Lung (tissue), 12 donors: ENCODE measurements around the gene RASGRP1. TPM values are rescaled to one million over a fixed set of nuclear protein-coding genes. Genes with fewer than 3 reads are reported as not detected.

Experiments
- ATAC-seq: fragments of 200-7000 bp; cut with Tn5 transposase; one replicate; pipeline ENCODE4 v1.9.1; 2020; ENCODE audit warnings: moderate number of reproducible peaks; ENCODE audit not compliant: insufficient read depth, low FRiP score
- DNase-seq, 3 donors: peaks; one replicate each; pipeline ENCODE4 v3.0.0-alpha.2; 2013 to 2017
- H3K27ac ChIP-seq, 2 donors: one replicate each; pipeline ENCODE4 v1.5.1; 2013; ENCODE audit warnings: mild to moderate bottlenecking in 2 of 2, moderate library complexity in 2 of 2, control low read depth in 1 of 2, inconsistent platforms in 1 of 2, low read depth in 1 of 2, low read length in 1 of 2
- H3K27me3 ChIP-seq, 3 donors: one replicate each; pipeline ENCODE4 v1.5.1; 2013; ENCODE audit warnings: low read length in 2 of 3; ENCODE audit not compliant: control insufficient read depth in 3 of 3, insufficient read depth in 3 of 3
- H3K36me3 ChIP-seq, 4 donors: one replicate each; pipeline ENCODE4 v1.5.1; 2013; ENCODE audit warnings: low read length in 4 of 4, mild to moderate bottlenecking in 1 of 4, moderate library complexity in 1 of 4; ENCODE audit not compliant: control insufficient read depth in 4 of 4, insufficient read depth in 4 of 4
- H3K4me1 ChIP-seq, 5 donors: one replicate each; pipeline ENCODE4 v1.5.1; 2013; ENCODE audit warnings: low read length in 5 of 5, mild to moderate bottlenecking in 2 of 5, moderate library complexity in 1 of 5; ENCODE audit not compliant: control insufficient read depth in 5 of 5, insufficient read depth in 5 of 5
- H3K4me3 ChIP-seq: one replicate; pipeline ENCODE4 v1.5.1; 2013; ENCODE audit warnings: mild to moderate bottlenecking, control low read depth, moderate library complexity
- H3K9ac ChIP-seq, 2 donors: one replicate each; pipeline ENCODE4 v1.5.1; 2013; ENCODE audit warnings: low read length in 2 of 2, control low read depth in 1 of 2; ENCODE audit not compliant: insufficient read depth in 1 of 2
- H3K9me3 ChIP-seq, 4 donors: one replicate each; pipeline ENCODE4 v1.5.1; 2013; ENCODE audit warnings: low read length in 3 of 4, mild to moderate bottlenecking in 1 of 4, moderate library complexity in 1 of 4; ENCODE audit not compliant: control insufficient read depth in 4 of 4, insufficient read depth in 3 of 4
- CTCF ChIP-seq: IDR thresholded peaks from 2 replicates; pipeline ENCODE4 v1.5.1; 2012; ENCODE audit warnings: mild to moderate bottlenecking; ENCODE audit errors: control extremely low read depth, extremely low read depth
- WGBS, 2 donors: extraction: QIAGEN DNeasy Blood & Tissue Kit; methylation state at CpG; one replicate each; pipeline ENCODE4 v1.1.7; 2013; 5-methylcytosine and 5-hydroxymethylcytosine counted together
- polyA plus RNA-seq, 2 donors: library from polyadenylated mRNA; stranded (reverse); fragments of 200-250 nt; gene quantifications; one replicate each; pipeline ENCODE4 v1.2.1, GENCODE V29; 2013
- total RNA-seq, 2 donors: library from RNA; depleted of rRNA in 1 of 2; stranded (reverse); fragments of >200 nt in 1 of 2; gene quantifications; one replicate each; pipeline ENCODE4 v1.2.1, GENCODE V29; 2014 to 2021
- donor health status: control.
- donor health status: control.
- donor health status: Bipolar disorder and iron deficiency.
- donor health status: healthy.
- donor health status: DM: yes; HTN: yes; CAD: no.

The RASGRP1 gene
- total and polyA plus RNA-seq, 4 donors = 0.81 to 7.5 (median 2.5) TPM

DNA sequence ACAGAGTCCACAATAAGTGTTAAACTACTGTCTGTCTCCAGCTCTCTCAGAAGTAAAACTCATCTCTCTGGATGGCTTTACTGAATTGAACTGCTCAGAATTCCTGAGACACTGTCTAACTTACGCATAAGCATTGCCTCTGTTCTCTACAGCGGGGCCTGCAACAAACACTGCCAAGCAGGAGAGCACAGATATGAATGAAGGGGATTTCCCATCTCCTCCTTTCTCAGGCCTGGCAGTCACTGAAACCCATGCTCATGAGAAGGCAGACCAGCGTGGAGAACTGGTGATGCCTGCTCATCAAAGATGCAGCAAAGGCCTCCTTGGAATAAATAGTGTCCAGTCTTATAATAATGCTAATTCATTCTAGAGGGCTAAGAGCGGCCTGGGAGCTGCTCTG, 10.3 kb downstream of the RASGRP1 start:
- 78 to 81% methylated on average over 4 of the region's 4 CpGs for WGBS, 2 donors
- Histone ChIP-seq H3K4me3 (no peak overlapping the region), H3K9ac (no peak overlapping the region), H3K9me3 (no peaks in the 10 kb centered on the region), H3K27ac (no peak overlapping the region), H3K4me1 (peaks cover 0 to 14% (median 0%) of the 10 kb centered on the region in 5 donors), H3K27me3 (peaks cover 0 to 6% (median 5%) of the 10 kb centered on the region in 3 donors), H3K36me3 (no peaks in the 10 kb centered on the region)
- no peak for TF ChIP-seq CTCF
- no peak for DNase-seq
- ATAC-seq = no peak

- 69 to 82% methylated on average over 4 of the region's 4 CpGs for WGBS, 2 donors
- no peak for ATAC-seq
Observed at GRCh38 chr15:38553071-38553470, 11.5 kb downstream of the RASGRP1 start.

GRCh38 chr15:38551720-38552648, 12.6 kb downstream of the RASGRP1 start:
- Histone ChIP-seq H3K27ac (no peak overlapping the region), H3K9ac (no peak overlapping the region), H3K27me3 (peaks cover 0 to 8% (median 5%) of the 10 kb centered on the region in 3 donors), H3K4me3 (no peak overlapping the region), H3K9me3 (no peaks in the 10 kb centered on the region), H3K4me1 (peaks cover 0 to 4% (median 0%) of the 10 kb centered on the region in 5 donors), H3K36me3 (no peaks in the 10 kb centered on the region)
- ATAC-seq = no peak
- WGBS, 2 donors = 51 to 71% methylated on average over 7 of the region's 7 CpGs
- DNase-seq = no peak
- no peak for TF ChIP-seq CTCF

More at GRCh38 chr15:38553071-38553470, 11.5 kb downstream of the RASGRP1 start:
- H3K27me3 ChIP-seq = peaks cover 0 to 6% (median 5%) of the 10 kb centered on the region in 3 donors
- H3K4me3 ChIP-seq = no peak overlapping the region
- H3K27ac ChIP-seq = no peak overlapping the region
- peaks cover 0 to 4% (median 0%) of the 10 kb centered on the region in 5 donors for H3K4me1 ChIP-seq
- no peak overlapping the region for H3K9ac ChIP-seq
- no peaks in the 10 kb centered on the region for H3K9me3 ChIP-seq
- no peaks in the 10 kb centered on the region for H3K36me3 ChIP-seq
- TF ChIP-seq CTCF = no peak
- no peak for DNase-seq
